HCT116 (cell line): Measurements from ENCODE around the gene HEPACAM. TPM values are rescaled to one million over a fixed set of nuclear protein-coding genes. Genes with fewer than 3 reads are reported as not detected.

ENCODE experiments used
- ATAC-seq: fragments of 200-7000 bp; cut with Tn5 transposase; 2 replicates; pipeline ENCODE4 v1.9.1; 2020; ENCODE audit warnings: mild to moderate bottlenecking, moderate library complexity
- BruUV-seq: library from RNA; stranded (reverse); fragments of 400-500 nt; replicated peaks from 2 replicates; lab custom pipeline; 2021; lab: Mats Ljungman, UMichigan
- CTCF ChIA-PET: fragments of 300-600 bp; sonication (Branson Sonifier 250); formaldehyde crosslinking; loops from one replicate; lab custom pipeline; 2021; ENCODE audit warnings: antibody characterized with exemption; lab: Charles Lee
- POLR2A ChIA-PET: fragments of 300-600, 350-600 bp; sonication (Branson Sonifier 250); formaldehyde crosslinking; loops from one replicate; lab custom pipeline; 2021; ENCODE audit warnings: antibody characterized with exemption; lab: Charles Lee
- RAD21 ChIA-PET, 2 experiments: fragments of 300-600 bp; sonication (Branson Sonifier 250); formaldehyde crosslinking; loops; one replicate each; lab custom pipeline; 2023; ENCODE audit warnings: low total read pairs in 2 of 2; ENCODE audit not compliant: uncharacterized antibody in 2 of 2, unreplicated experiment in 2 of 2, low non-redundant PET in 1 of 2; lab: Charles Lee
- DNase-seq: peaks from one replicate; pipeline ENCODE4 v3.0.0-alpha.2; 2010; ENCODE audit warnings: low read depth, low spot score
- H2AFZ ChIP-seq: fragments of 200-600 bp; shearing (Covaris generic), sonication (generic); 2 replicates; pipeline ENCODE4 v1.6.1; 2017; ENCODE audit warnings: low read depth, mixed run types, mixed read lengths, antibody characterized with exemption, low read length; ENCODE audit not compliant: poor library complexity, severe bottlenecking
- H3K27ac ChIP-seq: 2 replicates; pipeline ENCODE4 v1.5.1; 2012; ENCODE audit warnings: low read depth, low read length
- H3K27me3 ChIP-seq: fragments of 200-600 bp; sonication (generic); 2 replicates; pipeline ENCODE4 v1.6.1; 2016; ENCODE audit warnings: mixed run types, low read length, mixed read lengths; ENCODE audit not compliant: insufficient read depth
- H3K36me3 ChIP-seq, 2 experiments: fragments of 200-500 bp in 1 of 2; fragments of 200-600 bp in 1 of 2; sonication (Bioruptor generic) in 1 of 2; sonication (generic) in 1 of 2; 2 replicates each; pipeline versions ENCODE4 v1.5.1 to v1.6.1; 2014 to 2016; ENCODE audit warnings: low read length in 2 of 2, inconsistent platforms in 1 of 2, mixed read lengths in 1 of 2, mixed run types in 1 of 2; ENCODE audit not compliant: insufficient read depth in 2 of 2, control insufficient read depth in 1 of 2
- H3K4me1 ChIP-seq, 2 experiments: fragments of 200-600 bp in 1 of 2; sonication (generic) in 1 of 2; 2 replicates each; pipeline versions ENCODE4 v1.5.1 to v1.6.1; 2012 to 2017; ENCODE audit warnings: low read length in 2 of 2, inconsistent platforms in 1 of 2, mild to moderate bottlenecking in 1 of 2, mixed read lengths in 1 of 2, mixed run types in 1 of 2, moderate library complexity in 1 of 2; ENCODE audit not compliant: insufficient read depth in 2 of 2, control insufficient read depth in 1 of 2
- H3K4me2 ChIP-seq: fragments of 200-600 bp; sonication (generic); 2 replicates; pipeline ENCODE4 v1.6.1; 2017; ENCODE audit warnings: mixed run types, low read length, mixed read lengths
- H3K4me3 ChIP-seq, 2 experiments: fragments of 200-600 bp in 1 of 2; sonication (generic) in 1 of 2; replicated peaks in 1 of 2; 2 replicates each; pipeline ENCODE4 v1.5.1; 2011 to 2016; ENCODE audit warnings: low read length in 2 of 2, control low read depth in 1 of 2, low read depth in 1 of 2, mild to moderate bottlenecking in 1 of 2, mixed read lengths in 1 of 2, mixed run types in 1 of 2
- H3K79me2 ChIP-seq: fragments of 200-600 bp; sonication (generic); 2 replicates; pipeline ENCODE4 v1.6.1; 2017; ENCODE audit warnings: mild to moderate bottlenecking, mixed run types, low read length, moderate library complexity, mixed read lengths; ENCODE audit not compliant: insufficient read depth
- H3K9ac ChIP-seq: fragments of 200-600 bp; sonication (generic); 2 replicates; pipeline ENCODE4 v1.6.1; 2016; ENCODE audit warnings: low read length, mixed read lengths
- H3K9me2 ChIP-seq: fragments of 200-600 bp; sonication (generic), shearing (Covaris generic); 2 replicates; pipeline ENCODE4 v1.6.1; 2017; ENCODE audit warnings: mixed run types, mild to moderate bottlenecking, moderate library complexity; ENCODE audit not compliant: insufficient read depth
- H3K9me3 ChIP-seq, 2 experiments: fragments of 200-500 bp in 1 of 2; fragments of 200-600 bp in 1 of 2; sonication (Bioruptor generic) in 1 of 2; sonication (generic) in 1 of 2; 2 replicates each; pipeline ENCODE4 v1.6.1; 2014 to 2017; ENCODE audit warnings: low read length in 2 of 2, mixed read lengths in 2 of 2, inconsistent platforms in 1 of 2, low read depth in 1 of 2, mild to moderate bottlenecking in 1 of 2, mixed run types in 1 of 2, moderate library complexity in 1 of 2; ENCODE audit not compliant: control insufficient read depth in 1 of 2, insufficient read depth in 1 of 2
- H4K20me1 ChIP-seq: fragments of 200-600 bp; sonication (generic), shearing (Covaris generic); 2 replicates; pipeline ENCODE4 v1.6.1; 2017; ENCODE audit warnings: mixed run types, mild to moderate bottlenecking, moderate library complexity; ENCODE audit not compliant: insufficient read depth
- CBX3 ChIP-seq: IDR thresholded peaks from 2 replicates; pipeline ENCODE4 v1.6.1; 2012; ENCODE audit warnings: low read depth
- CEBPB ChIP-seq: IDR thresholded peaks from 2 replicates; pipeline ENCODE4 v1.6.1; 2012; ENCODE audit warnings: low read depth
- EGR1 ChIP-seq: IDR thresholded peaks from 2 replicates; pipeline ENCODE4 v1.6.1; 2012; ENCODE audit warnings: low read depth
- ELF1 ChIP-seq: IDR thresholded peaks from 2 replicates; pipeline ENCODE4 v1.6.1; 2012; ENCODE audit warnings: low read depth, borderline replicate concordance
- EZH2 ChIP-seq: fragments of 200-600 bp; sonication (generic); IDR thresholded peaks from 2 replicates; pipeline ENCODE4 v1.6.1; 2017; ENCODE audit warnings: antibody characterized with exemption, mixed run types
- EZH2phosphoT487 ChIP-seq: fragments of 200-600 bp; IDR thresholded peaks from 2 replicates; pipeline ENCODE4 v1.6.1; 2018; ENCODE audit warnings: antibody characterized with exemption, borderline replicate concordance
- MAX ChIP-seq: IDR thresholded peaks from 2 replicates; pipeline ENCODE4 v1.6.1; 2012
- POLR2A ChIP-seq: IDR thresholded peaks from 2 replicates; pipeline ENCODE4 v1.7.0; 2011; ENCODE audit warnings: borderline replicate concordance; ENCODE audit not compliant: insufficient read depth, insufficient read length; ENCODE audit errors: extremely low read depth
- POLR2AphosphoS5 ChIP-seq: IDR thresholded peaks from 2 replicates; pipeline ENCODE4 v1.6.1; 2011; ENCODE audit warnings: mild to moderate bottlenecking, low read depth, low read length, moderate library complexity
- RAD21 ChIP-seq: IDR thresholded peaks from 2 replicates; pipeline ENCODE4 v1.6.1; 2012; ENCODE audit warnings: low read depth, mild to moderate bottlenecking
- SIN3A ChIP-seq: IDR thresholded peaks from 2 replicates; pipeline ENCODE4 v1.6.1; 2012; ENCODE audit warnings: low read depth
- SP1 ChIP-seq: IDR thresholded peaks from 2 replicates; pipeline ENCODE4 v1.6.1; 2012; ENCODE audit warnings: low read depth
- YY1 ChIP-seq: IDR thresholded peaks from 2 replicates; pipeline ENCODE4 v1.6.1; 2011; ENCODE audit warnings: low read length, low read depth, moderate library complexity, mild to moderate bottlenecking; ENCODE audit not compliant: insufficient replicate concordance; ENCODE audit errors: extremely low read depth
- ZBTB33 ChIP-seq: IDR thresholded peaks from 2 replicates; pipeline ENCODE4 v1.6.1; 2011; ENCODE audit warnings: mild to moderate bottlenecking, low read length, moderate library complexity; ENCODE audit not compliant: insufficient replicate concordance; ENCODE audit errors: extremely low read depth
- ZFX ChIP-seq: fragments of 450-650 bp; IDR thresholded peaks from 2 replicates; pipeline ENCODE4 v1.6.1; 2017
- ZNF274 ChIP-seq: fragments of 200-500 bp; sonication (Bioruptor generic); IDR thresholded peaks from 2 replicates; pipeline ENCODE4 v1.6.1; 2014; ENCODE audit warnings: mild to moderate bottlenecking, low read depth, low read length, inconsistent platforms
- intact Hi-C: fragments of 100-400 bp; cut with micrococcal nuclease; formaldehyde crosslinking; loops from 2 replicates; pipeline ENCODE4 v1.10.0; 2022
- total RNA-seq: library from RNA; stranded (reverse); gene quantifications from one replicate; pipeline ENCODE4 v1.2.1, GENCODE V29; 2021; ENCODE audit not compliant: unreplicated experiment

The HEPACAM gene
- total RNA-seq, 1 experiment from 2014 or later = not detected

GRCh38 chr11:124874571-124875255 is 61.1 kb downstream of the HEPACAM start:
- CTCF ChIA-PET = interaction anchor here (1.9 kb wide), 1 partner anchor 37 kb away, joined by 7 read pairs; no protein-coding TSS in a partner anchor
- no peak for DNase-seq
- Histone ChIP-seq H3K9me3 (no peaks in the 10 kb centered on the region), H3K4me3 (no peak overlapping the region), H2AFZ (no peak overlapping the region), H3K9ac (no peak overlapping the region), H3K36me3 (no peaks in the 10 kb centered on the region), H3K27me3 (peaks cover 9% of the 10 kb centered on the region; the same call in 1 of the 2 replicates), H3K4me1 (peaks cover 12 to 23% of the 10 kb centered on the region in 2 experiments), H3K27ac (no peak overlapping the region), H3K79me2 (no peaks in the 10 kb centered on the region), H3K9me2 (no peaks in the 10 kb centered on the region), H3K4me2 (peak overlapping the region; percentile 90), H4K20me1 (no peaks in the 10 kb centered on the region)
- no TSS peak for BruUV-seq
- no peak for ATAC-seq
- POLR2A ChIA-PET = no interaction called here
- RAD21 ChIA-PET = no interaction called here
- intact Hi-C loops = loop anchor here (2.0 kb wide), 1 partner anchor 554 kb away; no protein-coding TSS in a partner anchor
- TF ChIP-seq ELF1 = no peak
- TF ChIP-seq EZH2phosphoT487 = no peak
- TF ChIP-seq RAD21 = no peak
- no peak for TF ChIP-seq MAX
- TF ChIP-seq POLR2AphosphoS5 = no peak
- TF ChIP-seq YY1 = no peak
- TF ChIP-seq ZFX = no peak
- TF ChIP-seq CBX3 = no peak
- no peak for TF ChIP-seq ZNF274
- no peak for TF ChIP-seq EZH2
- no peak for TF ChIP-seq ZBTB33
- no peak for TF ChIP-seq SIN3A
- TF ChIP-seq CEBPB = no peak
- no peak for TF ChIP-seq EGR1
- no peak for TF ChIP-seq SP1
- no peak for TF ChIP-seq POLR2A
